Heart left ventricle (tissue), 16 donors: ENCODE data around the gene PDE4DIP. TPM values are rescaled to one million over a fixed set of nuclear protein-coding genes. Genes with fewer than 3 reads are reported as not detected.
A peak's percentile ranks its signal among the peaks of the same experiment; 100 is the strongest.
"Not testable (repeated sequence)": the region's sequence is repeated elsewhere in the genome, so short reads cannot be mapped to it uniquely, and the experiment has no call there.

Source experiments
- ATAC-seq, 4 donors: fragments of 200-7000 bp; cut with Tn5 transposase; one replicate each; pipeline ENCODE4 v1.9.1; 2020 to 2022; ENCODE audit warnings: moderate library complexity in 4 of 4, mild to moderate bottlenecking in 3 of 4, moderate number of reproducible peaks in 1 of 4
- DNase-seq, 5 donors: peaks; one replicate each; pipeline ENCODE4 v3.0.0-alpha.2; 2020
- H3K27ac ChIP-seq, 12 donors: fragments of 200-600 bp; sonication (generic) in 4 of 12; one replicate each; pipeline versions ENCODE4 v1.5.0 to v1.8.0; 2016 to 2022; ENCODE audit warnings: mild to moderate bottlenecking in 2 of 12
- H3K27me3 ChIP-seq, 9 donors: fragments of 200-600 bp; sonication (generic) in 2 of 9; one replicate each; pipeline versions ENCODE4 v1.5.1 to v1.8.0; 2016 to 2022; ENCODE audit warnings: mild to moderate bottlenecking in 3 of 9
- H3K36me3 ChIP-seq, 9 donors: fragments of 200-600 bp; sonication (generic) in 2 of 9; one replicate each; pipeline versions ENCODE4 v1.5.0 to v1.8.0; 2018 to 2022; ENCODE audit warnings: mild to moderate bottlenecking in 2 of 9
- H3K4me1 ChIP-seq, 12 donors: fragments of 200-600 bp; sonication (generic) in 4 of 12; one replicate each; pipeline versions ENCODE4 v1.5.0 to v1.8.0; 2016 to 2022; ENCODE audit warnings: mild to moderate bottlenecking in 3 of 12
- H3K4me3 ChIP-seq, 12 donors: fragments of 200-600 bp; sonication (generic) in 4 of 12; one replicate each; pipeline versions ENCODE4 v1.5.0 to v1.8.0; 2017 to 2022; ENCODE audit warnings: mild to moderate bottlenecking in 9 of 12, moderate library complexity in 4 of 12
- H3K9me3 ChIP-seq, 12 donors: fragments of 200-600 bp; sonication (generic) in 4 of 12; one replicate each; pipeline versions ENCODE4 v1.5.0 to v1.8.0; 2016 to 2022; ENCODE audit warnings: mild to moderate bottlenecking in 1 of 12
- POLR2A ChIP-seq, 2 donors: fragments of 450-650 bp; IDR thresholded peaks; one replicate each; pipeline ENCODE4 v1.6.1; 2017; ENCODE audit warnings: antibody characterized with exemption in 2 of 2, mild to moderate bottlenecking in 2 of 2, moderate library complexity in 2 of 2
- WGBS, 4 donors: extraction: QIAGEN DNeasy Blood & Tissue Kit in 2 of 4; methylation state at CpG; one replicate each; pipeline versions ENCODE4 v1.1.5 to v1.1.7; 2013 to 2018; 5-methylcytosine and 5-hydroxymethylcytosine counted together
- intact Hi-C, 10 donors: fragments of 100-400 bp; cut with DNase I; formaldehyde crosslinking; loops; one replicate each; pipeline versions ENCODE4 v1.11.1 to v1.14.2; 2022
- polyA plus RNA-seq, 2 donors: library from polyadenylated mRNA; stranded (reverse); fragments of 200-250 nt; gene quantifications; one replicate each; pipeline ENCODE4 v1.2.3, GENCODE V29; 2013
- total RNA-seq, 9 donors: library from RNA; depleted of rRNA in 2 of 9; stranded (reverse); fragments of >200 nt in 2 of 9; fragmentation: NEBNext Ultra II Directional in 3 of 9; extraction: Animal tissue kit (Norgen Biotek cat#: 25700) in 3 of 9; gene quantifications; one replicate each; pipeline versions ENCODE4 v1.1.0 to v1.2.4, GENCODE V29; 2016 to 2023
- TF ChIP-seq, protein P1 (sequence below), 12 donors: fragments of 200-600 bp; sonication (generic) in 4 of 12; IDR thresholded peaks; one replicate each; pipeline versions ENCODE4 v1.5.0 to v1.8.0; 2018 to 2022; ENCODE audit warnings: antibody characterized with exemption in 12 of 12, mild to moderate bottlenecking in 5 of 12
- donor health status: ischemic (EF 13 %, LVEDD 7.1; RV severe dilation, severe dysfunction).
- donor health status: healthy with polysubstance abuse.
- donor health status: DM: no; HTN: yes; CAD: no.
- donor health status: DM: no; HTN: no; CAD: no.
- donor health status: ischemic (EF 25% LVEDD 6.9; RV normal size, moderate dysfunction).
- donor health status: ischemic (EF 25% LVEDD 5.7; RV mildly dilated, moderate dysfunction).
- donor health status: healthy.
- donor health status: DM: yes; HTN: yes; CAD: no.
- donor health status: ischemic (EF 35%, LVEDD 5.7; RV mildly dilated, moderate dysfunction).
- donor health status: nonischemic (EF 11% LVEDD 7.7; RV severe dilation, severe dysfunction).
- donor health status: DM: yes; HTN: yes; CAD: no.
- donor health status: PGD.
- donor health status: ischemic (EF 29% LVEDD 5.4; RV normal size, mild dysfunction).
- donor health status: nonischemic (EF 23%, LVEDD 6.1; RV moderate dilation, normal function).

PDE4DIP gene
- total and polyA plus RNA-seq, 11 donors: 614 to 2,892 (median 2,218) TPM

DNA sequence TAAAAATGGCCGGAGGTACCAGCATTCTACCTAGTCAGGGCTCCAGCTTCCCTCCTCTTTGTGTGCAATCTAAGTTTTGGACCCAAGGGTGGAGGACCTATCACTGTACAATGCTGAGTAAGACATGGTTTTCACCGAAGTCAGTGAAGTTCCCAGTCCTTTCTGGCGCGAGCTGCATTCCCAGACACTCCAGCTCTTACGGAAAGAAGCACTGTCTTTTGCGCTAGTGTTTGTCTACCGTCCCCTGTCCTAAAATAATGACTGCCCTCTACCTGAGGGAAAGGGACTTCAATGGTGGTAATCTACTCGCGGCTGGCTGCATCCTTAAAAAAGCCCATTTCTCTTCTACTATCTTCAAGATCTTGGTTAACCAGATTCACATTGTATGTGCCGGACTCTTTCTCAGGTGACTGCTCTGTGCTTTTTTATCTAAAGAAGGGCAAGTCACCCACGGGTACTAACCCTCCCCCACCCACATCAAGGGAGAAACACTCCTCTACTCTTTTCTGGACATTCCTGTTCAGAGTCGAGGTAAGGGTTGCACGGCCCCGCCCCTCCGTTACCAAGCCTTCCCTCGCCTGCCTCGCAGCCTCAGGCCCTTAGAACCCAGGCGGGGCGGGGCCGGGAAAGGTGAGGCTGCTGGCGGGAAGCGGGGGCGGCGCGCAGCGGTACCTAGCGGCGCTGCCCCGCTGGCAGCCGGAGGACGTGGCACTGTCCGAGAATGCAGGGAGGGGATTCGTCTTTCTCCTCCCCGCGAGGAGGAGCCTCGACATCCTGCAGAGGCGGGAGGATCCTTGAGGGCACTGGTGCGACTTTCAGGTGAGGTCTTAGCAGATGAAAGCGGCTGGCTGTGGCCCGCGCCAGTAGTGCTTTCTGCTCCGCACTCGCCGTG lies 107.4 kb downstream of the PDE4DIP start:
- H3K36me3 ChIP-seq, intact Hi-C loops, H3K9me3 ChIP-seq, H3K27me3 ChIP-seq: not testable (repeated sequence)
- TF ChIP-seq POLR2A (IDR thresholded peaks at IDR 0.05): peak in 1 of 2 donors; percentile 33
- TF ChIP-seq, protein P1, sequence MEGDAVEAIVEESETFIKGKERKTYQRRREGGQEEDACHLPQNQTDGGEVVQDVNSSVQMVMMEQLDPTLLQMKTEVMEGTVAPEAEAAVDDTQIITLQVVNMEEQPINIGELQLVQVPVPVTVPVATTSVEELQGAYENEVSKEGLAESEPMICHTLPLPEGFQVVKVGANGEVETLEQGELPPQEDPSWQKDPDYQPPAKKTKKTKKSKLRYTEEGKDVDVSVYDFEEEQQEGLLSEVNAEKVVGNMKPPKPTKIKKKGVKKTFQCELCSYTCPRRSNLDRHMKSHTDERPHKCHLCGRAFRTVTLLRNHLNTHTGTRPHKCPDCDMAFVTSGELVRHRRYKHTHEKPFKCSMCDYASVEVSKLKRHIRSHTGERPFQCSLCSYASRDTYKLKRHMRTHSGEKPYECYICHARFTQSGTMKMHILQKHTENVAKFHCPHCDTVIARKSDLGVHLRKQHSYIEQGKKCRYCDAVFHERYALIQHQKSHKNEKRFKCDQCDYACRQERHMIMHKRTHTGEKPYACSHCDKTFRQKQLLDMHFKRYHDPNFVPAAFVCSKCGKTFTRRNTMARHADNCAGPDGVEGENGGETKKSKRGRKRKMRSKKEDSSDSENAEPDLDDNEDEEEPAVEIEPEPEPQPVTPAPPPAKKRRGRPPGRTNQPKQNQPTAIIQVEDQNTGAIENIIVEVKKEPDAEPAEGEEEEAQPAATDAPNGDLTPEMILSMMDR (IDR thresholded peaks at IDR 0.05): peak in 2 of 12 donors; percentile 8 to 14
- Histone ChIP-seq H3K27ac (peak overlapping the region in 11 of 12 donors; percentile 20 to 73 (median 61)), H3K4me3 (peak overlapping the region; percentile 17 to 62 (median 54)), H3K4me1 (peaks cover 0 to 23% (median 4%) of the 10 kb centered on the region in 12 donors)
- DNase-seq (peak; percentile 62 to 71 (median 68)), ATAC-seq (peak; percentile 76 to 87 (median 82))
- WGBS, 4 donors: 5 to 14% (median 7%) methylated on average over 10 to 33 of the region's 44 CpGs

DNA sequence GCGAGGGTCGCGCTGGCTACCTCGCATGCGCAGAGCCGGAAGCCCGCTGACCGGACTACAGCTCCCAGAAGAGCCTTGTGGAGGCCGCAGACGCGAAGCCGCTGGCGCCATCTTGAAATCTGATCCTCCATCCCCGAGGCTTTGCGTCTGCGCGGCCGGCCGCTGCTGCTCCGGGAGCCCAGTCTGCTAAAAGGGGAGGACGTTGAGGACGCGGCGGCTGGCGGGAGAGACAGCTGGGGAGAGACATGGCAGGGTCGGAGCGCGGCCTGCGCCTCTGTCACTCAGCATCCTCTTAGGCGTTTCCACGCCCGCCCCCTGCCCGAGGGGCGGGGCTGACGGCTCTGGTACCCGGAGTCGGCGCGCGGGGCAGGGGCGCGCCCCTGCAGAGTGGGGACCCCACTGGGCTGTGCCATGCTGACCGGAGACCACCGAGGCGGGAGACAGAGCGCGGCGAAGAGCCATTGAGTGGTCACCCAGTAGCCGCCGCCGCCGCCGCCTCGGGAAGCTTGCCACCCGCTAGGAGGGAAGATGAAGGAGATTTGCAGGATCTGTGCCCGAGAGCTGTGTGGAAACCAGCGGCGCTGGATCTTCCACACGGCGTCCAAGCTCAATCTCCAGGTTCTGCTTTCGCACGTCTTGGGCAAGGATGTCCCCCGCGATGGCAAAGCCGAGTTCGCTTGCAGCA lies 108.2 kb downstream of the PDE4DIP start:
- DNase-seq (peak; percentile 84 to 91 (median 88)), ATAC-seq (peak; percentile 94 to 96 (median 94))
- H3K27me3 ChIP-seq, H3K9me3 ChIP-seq, intact Hi-C loops, H3K36me3 ChIP-seq: not testable (repeated sequence)
- H3K4me1 ChIP-seq: peaks cover 0 to 23% (median 4%) of the 10 kb centered on the region in 12 donors
- H3K27ac ChIP-seq: peak overlapping the region in 11 of 12 donors; percentile 20 to 73 (median 61)
- peak overlapping the region; percentile 17 to 62 (median 54) for H3K4me3 ChIP-seq
- 0 to 50% (median 0%) methylated on average over 2 to 36 of the region's 66 CpGs; no CpG with 5 or more reads in 1 of the 4 donors for WGBS, 4 donors

DNA sequence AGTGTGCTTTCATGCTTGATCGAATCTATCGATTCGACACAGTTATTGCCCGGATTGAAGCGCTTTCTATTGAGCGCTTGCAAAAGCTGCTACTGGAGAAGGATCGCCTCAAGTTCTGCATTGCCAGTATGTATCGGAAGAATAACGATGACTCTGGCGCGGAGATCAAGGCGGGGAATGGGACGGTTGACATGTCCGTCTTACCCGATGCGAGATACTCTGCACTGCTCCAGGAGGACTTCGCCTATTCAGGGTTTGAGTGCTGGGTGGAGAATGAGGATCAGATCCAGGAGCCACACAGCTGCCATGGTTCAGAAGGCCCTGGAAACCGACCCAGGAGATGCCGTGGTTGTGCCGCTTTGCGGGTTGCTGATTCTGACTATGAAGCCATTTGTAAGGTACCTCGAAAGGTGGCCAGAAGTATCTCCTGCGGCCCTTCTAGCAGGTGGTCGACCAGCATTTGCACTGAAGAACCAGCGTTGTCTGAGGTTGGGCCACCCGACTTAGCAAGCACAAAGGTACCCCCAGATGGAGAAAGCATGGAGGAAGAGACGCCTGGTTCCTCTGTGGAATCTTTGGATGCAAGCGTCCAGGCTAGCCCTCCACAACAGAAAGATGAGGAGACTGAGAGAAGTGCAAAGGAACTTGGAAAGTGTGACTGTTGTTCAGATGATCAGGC lies 108.8 kb downstream of the PDE4DIP start:
- H3K9me3 ChIP-seq, H3K36me3 ChIP-seq, intact Hi-C loops, H3K27me3 ChIP-seq: not testable (repeated sequence)
- ATAC-seq: peak in 1 of 4 donors; percentile 2
- H3K27ac ChIP-seq: peak overlapping the region in 5 of 12 donors; percentile 22 to 73 (median 49)
- 17 to 34% (median 21%) methylated on average over 16 to 24 of the region's 28 CpGs for WGBS, 4 donors
- peaks cover 0 to 23% (median 4%) of the 10 kb centered on the region in 12 donors for H3K4me1 ChIP-seq
- DNase-seq: peak; percentile 8 to 54 (median 24)
- peak overlapping the region in 11 of 12 donors; percentile 20 to 62 (median 54) for H3K4me3 ChIP-seq

DNA sequence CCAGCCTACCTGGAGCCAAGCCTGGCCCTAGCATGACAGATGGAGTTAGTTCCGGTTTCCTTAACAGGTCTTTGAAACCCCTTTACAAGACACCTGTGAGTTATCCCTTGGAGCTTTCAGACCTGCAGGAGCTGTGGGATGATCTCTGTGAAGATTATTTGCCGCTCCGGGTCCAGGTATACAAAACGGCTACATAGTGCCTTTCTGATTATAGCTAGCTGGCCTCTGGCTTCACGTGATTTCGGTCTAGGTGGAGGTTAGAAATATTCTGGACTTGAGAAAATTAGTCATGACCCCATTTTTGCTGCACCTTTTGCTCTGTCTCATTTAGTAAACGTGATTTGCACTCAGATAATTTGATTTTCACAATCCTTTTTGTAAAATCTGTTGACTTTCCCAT lies 109.5 kb downstream of the PDE4DIP start:
- intact Hi-C loops, H3K27ac ChIP-seq, H3K27me3 ChIP-seq, DNase-seq, ATAC-seq, H3K36me3 ChIP-seq, H3K9me3 ChIP-seq: not testable (repeated sequence)
- WGBS, 4 donors: 54 to 75% (median 60%) methylated on average over 5 to 6 of the region's 7 CpGs
- Histone ChIP-seq H3K4me3 (peak overlapping the region in 6 of 12 donors; percentile 0 to 54 (median 40)), H3K4me1 (peaks cover 0 to 23% (median 4%) of the 10 kb centered on the region in 12 donors)

DNA sequence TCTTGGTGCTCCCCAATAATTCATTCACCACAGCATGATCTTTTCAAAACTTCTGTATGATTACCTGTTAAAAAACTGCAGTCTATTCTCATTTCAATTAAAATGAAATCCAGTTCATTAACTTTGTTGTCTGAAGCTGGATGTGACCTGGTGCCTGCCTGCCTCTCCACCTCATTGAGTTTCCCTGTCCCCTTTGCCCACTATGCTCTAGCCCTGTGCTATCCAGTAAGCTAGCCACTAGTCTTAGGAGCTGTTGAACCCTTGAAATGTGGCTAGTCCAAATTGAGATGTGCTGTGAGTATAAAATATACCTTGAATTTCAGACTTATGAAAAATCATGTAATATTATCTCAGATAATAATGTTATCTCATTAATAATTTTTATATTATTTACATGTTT lies 114.1 kb downstream of the PDE4DIP start:
- H3K27me3 ChIP-seq, H3K9me3 ChIP-seq, H3K27ac ChIP-seq, H3K4me3 ChIP-seq, intact Hi-C loops, DNase-seq, ATAC-seq: not testable (repeated sequence)
- Histone ChIP-seq H3K36me3 (peaks cover 0 to 19% (median 11%) of the 10 kb centered on the region in 9 donors), H3K4me1 (peaks cover 0 to 17% (median 3%) of the 10 kb centered on the region in 12 donors)

DNA sequence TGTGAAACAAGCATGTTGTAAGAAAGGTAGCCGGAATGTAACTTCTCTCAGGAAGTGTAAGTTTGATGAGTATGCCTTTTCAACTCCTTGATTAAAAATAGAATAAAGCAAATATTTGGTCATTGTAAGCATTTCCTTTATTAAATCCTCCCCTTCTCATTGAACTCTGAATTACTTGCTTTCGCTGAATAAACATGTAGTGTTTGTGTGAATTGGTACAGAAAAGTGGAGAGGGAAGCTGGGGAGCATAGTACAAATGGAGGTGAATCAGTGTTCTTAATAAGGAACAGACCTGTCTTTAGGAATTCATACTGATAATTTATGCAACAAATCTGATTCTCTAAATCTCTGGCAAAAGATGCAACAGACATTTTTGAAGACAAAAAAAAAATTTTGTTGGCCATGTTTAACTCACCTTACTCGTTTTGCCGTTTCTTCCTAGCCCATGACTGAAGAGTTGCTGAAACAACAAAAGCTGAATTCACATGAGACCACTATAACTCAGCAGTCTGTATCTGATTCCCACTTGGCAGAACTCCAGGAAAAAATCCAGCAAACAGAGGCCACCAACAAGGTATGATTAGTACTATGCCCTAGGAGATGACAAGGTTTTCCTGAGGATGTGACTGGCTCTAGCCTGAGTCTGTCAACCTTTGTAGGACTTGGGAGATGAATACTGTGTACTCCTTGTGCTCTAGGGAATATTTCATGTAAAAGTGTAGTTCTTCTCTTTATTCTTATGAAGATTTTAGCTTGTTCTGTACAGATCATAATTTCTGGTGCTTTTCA lies 116.2 kb downstream of the PDE4DIP start:
- ATAC-seq: peak in 3 of 4 donors; percentile 5 to 30 (median 30)
- H3K4me1 ChIP-seq, H3K4me3 ChIP-seq, H3K9me3 ChIP-seq, DNase-seq, H3K27ac ChIP-seq, H3K27me3 ChIP-seq, intact Hi-C loops: not testable (repeated sequence)
- peaks cover 0 to 26% (median 11%) of the 10 kb centered on the region in 9 donors for H3K36me3 ChIP-seq
- 67 to 77% (median 74%) methylated on average over 1 of the region's 4 CpGs for WGBS, 4 donors

DNA sequence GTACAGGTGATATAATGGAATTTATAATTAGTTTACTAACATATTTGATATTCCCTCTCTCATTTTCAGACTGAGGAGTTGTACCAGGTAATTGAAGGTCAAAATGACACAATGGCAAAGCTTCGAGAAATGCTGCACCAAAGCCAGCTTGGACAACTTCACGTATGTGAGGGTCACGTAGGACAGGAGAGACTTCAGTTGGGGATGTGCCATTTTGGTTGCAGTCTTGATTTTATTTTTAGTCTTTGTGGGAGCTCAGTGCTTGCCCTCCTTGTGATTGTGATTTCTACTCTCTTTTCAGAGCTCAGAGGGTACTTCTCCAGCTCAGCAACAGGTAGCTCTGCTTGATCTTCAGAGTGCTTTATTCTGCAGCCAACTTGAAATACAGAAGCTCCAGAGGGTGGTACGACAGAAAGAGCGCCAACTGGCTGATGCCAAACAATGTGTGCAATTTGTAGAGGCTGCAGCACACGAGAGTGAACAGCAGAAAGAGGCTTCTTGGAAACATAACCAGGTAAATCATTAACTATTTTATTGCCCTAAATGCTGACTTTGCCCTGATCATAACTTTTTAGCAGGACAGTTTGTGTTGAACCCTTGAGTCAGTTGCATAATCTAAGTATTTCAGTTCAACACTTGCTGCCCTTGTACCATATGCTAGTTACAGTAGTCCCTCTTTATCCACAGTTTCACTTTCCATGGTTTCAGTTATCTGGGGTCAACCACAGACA lies 118.1 kb downstream of the PDE4DIP start:
- intact Hi-C loops, H3K27me3 ChIP-seq, DNase-seq, H3K27ac ChIP-seq, H3K9me3 ChIP-seq, H3K4me3 ChIP-seq, H3K4me1 ChIP-seq: not testable (repeated sequence)
- ATAC-seq: peak in 2 of 4 donors; percentile 13 to 37
- peaks cover 0 to 29% (median 11%) of the 10 kb centered on the region in 9 donors for H3K36me3 ChIP-seq
- WGBS, 4 donors: 50 to 85% (median 51%) methylated on average over 3 of the region's 6 CpGs; no CpG with 5 or more reads in 1 of the 4 donors
